ENCODE measurements around the gene ATP10A. TPM values are rescaled to one million over a fixed set of nuclear protein-coding genes. Genes with fewer than 3 reads are reported as not detected.

ATP10A gene
- total and polyA plus RNA-seq, 2 of the 8 experiments (the other 6 are each of a cell fraction or from before 2014, with no cell fraction given) = 2.0 to 2.8 TPM

DNA sequence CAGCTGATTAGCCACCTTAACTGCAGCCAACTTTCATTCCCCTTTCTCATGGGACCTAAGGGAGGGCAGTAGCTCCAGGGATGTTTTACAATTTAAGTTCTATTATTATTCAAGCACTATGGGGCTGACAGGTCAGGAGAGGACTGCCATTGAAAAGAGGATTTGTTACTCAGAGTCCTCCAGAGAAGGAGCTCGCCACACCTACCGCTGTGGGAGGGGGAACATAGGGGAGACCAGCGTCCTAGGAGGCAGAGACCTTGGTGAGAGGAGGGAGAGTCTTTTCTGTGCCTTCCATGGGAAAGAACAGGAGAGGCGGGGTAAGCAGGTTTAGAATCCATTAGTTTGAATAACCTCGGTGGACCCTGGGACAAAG, 14.4 kb downstream of the ATP10A start:
- H2AFZ ChIP-seq (ENCODE audit: low read length) = no peak overlapping the region
- no peak overlapping the region for H3K27ac ChIP-seq (ENCODE audit: low read depth, low read length)

More for the DNA sequence above, 14.4 kb downstream of the ATP10A start:
- Histone ChIP-seq H4K5ac (ENCODE audit: insufficient read length, low read depth, low read length) (no peak overlapping the region), H3K9me3 (ENCODE audit: insufficient read depth in 2 of 2, low read depth in 1 of 2, low read length in 1 of 2) (no peaks in the 10 kb centered on the region), H2AK5ac (ENCODE audit: low read depth, low read length) (0 out of 2 replicates have a peak overlapping the region, but pooled peaks have one; percentile 17), H3K79me2 (ENCODE audit: control insufficient read depth in 1 of 2, insufficient read depth in 2 of 2, low read length in 2 of 2) (no peaks in the 10 kb centered on the region), H3K36me3 (ENCODE audit: control insufficient read depth in 2 of 4, insufficient read depth in 4 of 4, low read length in 3 of 4) (no peaks in the 10 kb centered on the region), H3K18ac (ENCODE audit: extremely low read depth, low read length) (peak overlapping the region; percentile 85; the same call in 1 of the 2 replicates), H2BK12ac (ENCODE audit: low read depth, low read length) (no peak overlapping the region; the same call in 1 of the 2 replicates), H4K91ac (replicated peaks; ENCODE audit: insufficient read length, low read length) (no peak overlapping the region), H3K4me2 (ENCODE audit: insufficient read depth in 1 of 2, low read depth in 2 of 2, low read length in 2 of 2) (peak overlapping the region; percentile 47 to 51), H2BK20ac (ENCODE audit: low read length) (peak overlapping the region; percentile 82; the same call in 1 of the 2 replicates), H2BK15ac (ENCODE audit: low read length) (0 out of 2 replicates have a peak overlapping the region, but pooled peaks have one; percentile 74), H4K8ac (ENCODE audit: extremely low read depth, insufficient read depth, low read length) (no peak overlapping the region), H2BK5ac (ENCODE audit: low read depth, low read length) (peak overlapping the region; percentile 39; the same call in 1 of the 2 replicates), H2BK120ac (replicated peaks; ENCODE audit: low read depth, low read length) (no peak overlapping the region), H3K4me1 (replicated peaks in 1 of 4; ENCODE audit: control insufficient read depth in 3 of 4, insufficient read depth in 4 of 4, low read length in 3 of 4) (peaks cover 8 to 20% (median 15%) of the 10 kb centered on the region in 4 experiments), H3K79me1 (ENCODE audit: low read depth, low read length) (no peaks in the 10 kb centered on the region), H3K9ac (replicated peaks in 1 of 4; ENCODE audit: extremely low read depth in 1 of 4, low read depth in 3 of 4, low read length in 3 of 4) (no peak overlapping the region), H3K14ac (ENCODE audit: insufficient read length) (no peak overlapping the region), H3K23ac (ENCODE audit: insufficient read length) (no peak overlapping the region), H3K23me2 (ENCODE audit: low read depth, low read length) (peaks cover 9% of the 10 kb centered on the region; the same call in 1 of the 2 replicates), H3K4me3 (ENCODE audit: extremely low read depth in 1 of 4, insufficient read depth in 2 of 4, low read depth in 3 of 4, low read length in 4 of 4) (no peak overlapping the region), H3K56ac (replicated peaks; ENCODE audit: insufficient read length, low read depth, low read length) (no peak overlapping the region), H3K27me3 (replicated peaks in 1 of 4; ENCODE audit: control insufficient read depth in 3 of 4, extremely low read depth in 1 of 4, insufficient read depth in 3 of 4, low read length in 3 of 4) (no peaks in the 10 kb centered on the region), H3K4ac (replicated peaks; ENCODE audit: insufficient read length, low read depth, low read length) (no peak overlapping the region), H4K20me1 (replicated peaks in 1 of 2; ENCODE audit: control insufficient read depth in 1 of 2, insufficient read depth in 2 of 2, low read length in 2 of 2) (no peaks in the 10 kb centered on the region)
- no peak for DNase-seq (ENCODE audit: low read depth in 1 of 2, low spot score in 2 of 2)
- CTCF ChIA-PET (ENCODE audit: partially characterized antibody) = interaction anchor here (0.6 kb wide), 1 partner anchor 96 kb away, joined by 3 read pairs; no protein-coding TSS in a partner anchor
- WGBS, 2 experiments (ENCODE audit: extremely low coverage in 1 of 2, insufficient coverage in 1 of 2, insufficient read length in 1 of 2, insufficient replicate concordance in 2 of 2, low coverage in 1 of 2, low lambda C conversion rate in 2 of 2, missing lambda C conversion rate in 1 of 2) = 21% methylated on average over 5 of the region's 5 CpGs; no CpG with 5 or more reads in 1 of the 2 experiments
- POLR2A ChIA-PET (ENCODE audit: partially characterized antibody) = no interaction called here
- no peak for TF ChIP-seq CTBP2 (IDR thresholded peaks at IDR 0.05; ENCODE audit: borderline replicate concordance, insufficient read depth, insufficient read length, low read length)
- TF ChIP-seq, protein P1, sequence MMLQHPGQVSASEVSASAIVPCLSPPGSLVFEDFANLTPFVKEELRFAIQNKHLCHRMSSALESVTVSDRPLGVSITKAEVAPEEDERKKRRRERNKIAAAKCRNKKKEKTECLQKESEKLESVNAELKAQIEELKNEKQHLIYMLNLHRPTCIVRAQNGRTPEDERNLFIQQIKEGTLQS (IDR thresholded peaks at IDR 0.05; ENCODE audit: insufficient read depth, low read depth, low read length) = no peak
- no peak for TF ChIP-seq HDAC6 (IDR thresholded peaks at IDR 0.05; ENCODE audit: low read depth, low read length)
- TF ChIP-seq SIX5 (IDR thresholded peaks at IDR 0.05; ENCODE audit: low read depth, low read length) = no peak
- TF ChIP-seq BCL11A (IDR thresholded peaks at IDR 0.05; ENCODE audit: low read depth in 2 of 2, low read length in 2 of 2) = no peak
- TF ChIP-seq EP300 (IDR thresholded peaks at IDR 0.05; ENCODE audit: borderline replicate concordance in 1 of 2, low read depth in 2 of 2, low read length in 2 of 2) = no peak
- no peak for TF ChIP-seq RFX5 (IDR thresholded peaks at IDR 0.05; ENCODE audit: borderline replicate concordance, low read depth, low read length)
- TF ChIP-seq SP2 (IDR thresholded peaks at IDR 0.05; ENCODE audit: low read length) = no peak
- no peak for TF ChIP-seq ZNF274 (IDR thresholded peaks at IDR 0.05; ENCODE audit: borderline replicate concordance, extremely low read depth, low read length)
- no peak for TF ChIP-seq FOSL1 (IDR thresholded peaks at IDR 0.05; ENCODE audit: insufficient read depth, low read depth, low read length)
- no peak for FAIRE-seq

All from H1 (cell line).